Activated naive CD4-positive, alpha-beta T cell treated with anti-CD3 and anti-CD28 coated beads, Interleukin-2, amount 10 ng/mL, durations not matched to agents 7 days and 5 days (primary cell): ENCODE data around the gene STXBP2.

Experiments used
- CTCF ChIA-PET: fragments of 350-600 bp; sonication (Branson Sonifier 250); formaldehyde crosslinking; loops from one replicate; lab custom pipeline; 2021; ENCODE audit warnings: antibody characterized with exemption; lab: Charles Lee
- DNase-seq: peaks from one replicate; pipeline ENCODE4 v3.0.0-alpha.2; 2020
- H3K27ac Mint-ChIP-seq: one replicate; pipeline ENCODE4 v1.8.0; 2021; ENCODE audit warnings: mild to moderate bottlenecking, moderate library complexity, mixed read lengths
- H3K27me3 Mint-ChIP-seq: one replicate; pipeline ENCODE4 v1.8.0; 2021; ENCODE audit warnings: mild to moderate bottlenecking, mixed read lengths
- H3K36me3 Mint-ChIP-seq: one replicate; pipeline ENCODE4 v1.8.0; 2021; ENCODE audit warnings: mixed read lengths
- H3K4me1 Mint-ChIP-seq: one replicate; pipeline ENCODE4 v1.8.0; 2021; ENCODE audit warnings: mixed read lengths
- H3K4me3 Mint-ChIP-seq: one replicate; pipeline ENCODE4 v1.8.0; 2021; ENCODE audit warnings: mild to moderate bottlenecking, moderate library complexity, mixed read lengths
- H3K9me3 Mint-ChIP-seq: one replicate; pipeline ENCODE4 v1.8.0; 2021; ENCODE audit warnings: mixed read lengths

The STXBP2 gene

GRCh38 chr19:7665076-7665475, 28.2 kb downstream of the STXBP2 start:
- CTCF ChIA-PET: interaction anchor here (1.3 kb wide), 1 partner anchor 11 kb away, joined by 4 read pairs; no protein-coding TSS in a partner anchor
- Mint-ChIP-seq H3K4me1 (peaks cover 14% of the 10 kb centered on the region), H3K27ac (no peak overlapping the region), H3K36me3 (no peaks in the 10 kb centered on the region), H3K4me3 (no peak overlapping the region), H3K27me3 (peaks cover 36% of the 10 kb centered on the region), H3K9me3 (no peaks in the 10 kb centered on the region)
- DNase-seq: no peak

GRCh38 chr19:7668842-7669241, 31.9 kb downstream of the STXBP2 start, which contains the start of gene RETN:
TSS of gene RETN (plus strand) at chr19:7669049. CDS start at chr19:7669327, 278 bp downstream.
- Mint-ChIP-seq H3K36me3 (no peaks in the 10 kb centered on the region), H3K4me3 (no peak within 1 kb of the TSS), H3K9me3 (no peaks in the 10 kb centered on the region), H3K27ac (peak within 1 kb of the TSS; percentile 24), H3K27me3 (peaks cover 64% of the 10 kb centered on the region), H3K4me1 (peaks cover 22% of the 10 kb centered on the region)
- CTCF ChIA-PET: interaction anchor here (0.8 to 3.2 kb wide), 3 partner anchors 12 to 131 kb away, joined by 3 to 7 read pairs (median 6); partner anchors contain the start of gene TRAPPC5
- no peak for DNase-seq

- H3K27me3 Mint-ChIP-seq: peaks cover 71% of the 10 kb centered on the region
- H3K4me1 Mint-ChIP-seq: peaks cover 30% of the 10 kb centered on the region
- CTCF ChIA-PET: interaction anchor here (0.8 to 3.2 kb wide), 2 partner anchors 11 to 13 kb away, joined by 6 to 7 read pairs; partner anchors contain the start of gene TRAPPC5
- H3K4me3 Mint-ChIP-seq: no peak overlapping the region
- peak overlapping the region; percentile 24 for H3K27ac Mint-ChIP-seq
- DNase-seq: no peak
- peaks cover 2% of the 10 kb centered on the region for H3K36me3 Mint-ChIP-seq
- H3K9me3 Mint-ChIP-seq: no peaks in the 10 kb centered on the region
Observed at GRCh38 chr19:7669641-7670040, 32.7 kb downstream of the STXBP2 start.

- no peak overlapping the region for H3K27ac Mint-ChIP-seq
- CTCF ChIA-PET: interaction anchor here (3.2 kb wide), 1 partner anchor 11 kb away, joined by 7 read pairs; the partner anchor contains the start of gene TRAPPC5
- peaks cover 2% of the 10 kb centered on the region for H3K36me3 Mint-ChIP-seq
- peak overlapping the region; percentile 63 for H3K4me3 Mint-ChIP-seq
- H3K4me1 Mint-ChIP-seq: peaks cover 30% of the 10 kb centered on the region
- peaks cover 78% of the 10 kb centered on the region for H3K27me3 Mint-ChIP-seq
- peak; percentile 66 for DNase-seq
- no peaks in the 10 kb centered on the region for H3K9me3 Mint-ChIP-seq
Observed at GRCh38 chr19:7670150-7670783, 33.4 kb downstream of the STXBP2 start.

GRCh38 chr19:7670790-7671189, 33.9 kb downstream of the STXBP2 start:
- no peak for DNase-seq
- Mint-ChIP-seq H3K27ac (no peak overlapping the region), H3K9me3 (no peaks in the 10 kb centered on the region), H3K4me1 (peaks cover 32% of the 10 kb centered on the region), H3K27me3 (peaks cover 83% of the 10 kb centered on the region), H3K36me3 (peaks cover 2% of the 10 kb centered on the region), H3K4me3 (peak overlapping the region; percentile 63)
- CTCF ChIA-PET: interaction anchor here (3.2 kb wide), 1 partner anchor 10 kb away, joined by 7 read pairs; the partner anchor contains the start of gene TRAPPC5

GRCh38 chr19:7672522-7672921, 35.6 kb downstream of the STXBP2 start:
- peaks cover 49% of the 10 kb centered on the region for H3K4me1 Mint-ChIP-seq
- H3K27ac Mint-ChIP-seq: no peak overlapping the region
- CTCF ChIA-PET: interaction anchor here (1.0 kb wide), 1 partner anchor 104 kb away, joined by 4 read pairs; no protein-coding TSS in a partner anchor

GRCh38 chr19:7674010-7675005, 37.4 kb downstream of the STXBP2 start:
- Mint-ChIP-seq H3K9me3 (no peaks in the 10 kb centered on the region), H3K27me3 (peaks cover 95% of the 10 kb centered on the region), H3K4me3 (no peak overlapping the region), H3K36me3 (peaks cover 2% of the 10 kb centered on the region), H3K4me1 (peaks cover 57% of the 10 kb centered on the region), H3K27ac (no peak overlapping the region)
- CTCF ChIA-PET: no interaction called here
- peak; percentile 55 for DNase-seq

More at GRCh38 chr19:7672522-7672921, 35.6 kb downstream of the STXBP2 start:
- Mint-ChIP-seq H3K9me3 (no peaks in the 10 kb centered on the region), H3K36me3 (peaks cover 2% of the 10 kb centered on the region), H3K27me3 (peaks cover 90% of the 10 kb centered on the region), H3K4me3 (no peak overlapping the region)
- DNase-seq: no peak

- H3K9me3 Mint-ChIP-seq: no peaks in the 10 kb centered on the region
- H3K4me3 Mint-ChIP-seq: peak overlapping the region; percentile 13
- peaks cover 75% of the 10 kb centered on the region for H3K27me3 Mint-ChIP-seq
- H3K27ac Mint-ChIP-seq: no peak overlapping the region
- CTCF ChIA-PET: interaction anchor here (0.6 to 2.2 kb wide), 2 partner anchors 108 to 123 kb away, joined by 3 to 7 read pairs; no protein-coding TSS in a partner anchor
- DNase-seq: no peak
- peaks cover 55% of the 10 kb centered on the region for H3K4me1 Mint-ChIP-seq
- H3K36me3 Mint-ChIP-seq: peaks cover 2% of the 10 kb centered on the region
Observed at GRCh38 chr19:7676376-7676775, 39.5 kb downstream of the STXBP2 start.

- H3K27ac Mint-ChIP-seq: no peak within 1 kb of the TSS
- H3K27me3 Mint-ChIP-seq: peaks cover 70% of the 10 kb centered on the region
- H3K4me3 Mint-ChIP-seq: peak within 1 kb of the TSS; percentile 13
- peaks cover 59% of the 10 kb centered on the region for H3K4me1 Mint-ChIP-seq
- no peak for DNase-seq
- CTCF ChIA-PET: interaction anchor here (2.2 kb wide), 1 partner anchor 123 kb away, joined by 7 read pairs; no protein-coding TSS in a partner anchor
- H3K36me3 Mint-ChIP-seq: peaks cover 4% of the 10 kb centered on the region
- no peaks in the 10 kb centered on the region for H3K9me3 Mint-ChIP-seq
Observed at GRCh38 chr19:7676854-7677253, 39.9 kb downstream of the STXBP2 start, which contains the start of gene MCEMP1. TSS of gene MCEMP1 (plus strand) at chr19:7677090. CDS start at chr19:7677121, 31 bp downstream.

- no peak for DNase-seq
- no peaks in the 10 kb centered on the region for H3K9me3 Mint-ChIP-seq
- peaks cover 61% of the 10 kb centered on the region for H3K27me3 Mint-ChIP-seq
- H3K36me3 Mint-ChIP-seq: peaks cover 8% of the 10 kb centered on the region
- H3K4me3 Mint-ChIP-seq: no peak overlapping the region
- CTCF ChIA-PET: interaction anchor here (1.0 to 1.4 kb wide), 3 partner anchors 109 to 129 kb away, joined by 4 to 6 read pairs (median 5); no protein-coding TSS in a partner anchor
- peaks cover 60% of the 10 kb centered on the region for H3K4me1 Mint-ChIP-seq
- no peak overlapping the region for H3K27ac Mint-ChIP-seq
Observed at GRCh38 chr19:7677669-7678311, 40.9 kb downstream of the STXBP2 start.

GRCh38 chr19:7678971-7679751, 42.3 kb downstream of the STXBP2 start:
- H3K4me3 Mint-ChIP-seq: peak overlapping the region; percentile 39
- peaks cover 57% of the 10 kb centered on the region for H3K4me1 Mint-ChIP-seq
- H3K9me3 Mint-ChIP-seq: no peaks in the 10 kb centered on the region
- peaks cover 11% of the 10 kb centered on the region for H3K36me3 Mint-ChIP-seq
- H3K27me3 Mint-ChIP-seq: peaks cover 47% of the 10 kb centered on the region
- peak; percentile 79 for DNase-seq
- CTCF ChIA-PET: interaction anchor here (0.9 to 1.4 kb wide), 4 partner anchors 22 to 128 kb away, joined by 3 to 6 read pairs (median 4); no protein-coding TSS in a partner anchor
- peak overlapping the region; percentile 74 for H3K27ac Mint-ChIP-seq

- H3K4me3 Mint-ChIP-seq: peak overlapping the region; percentile 90
- peaks cover 11% of the 10 kb centered on the region for H3K36me3 Mint-ChIP-seq
- DNase-seq: no peak
- peak overlapping the region; percentile 74 for H3K27ac Mint-ChIP-seq
- H3K9me3 Mint-ChIP-seq: no peaks in the 10 kb centered on the region
- H3K27me3 Mint-ChIP-seq: peaks cover 39% of the 10 kb centered on the region
- peaks cover 52% of the 10 kb centered on the region for H3K4me1 Mint-ChIP-seq
- CTCF ChIA-PET: interaction anchor here (0.8 to 2.7 kb wide), 22 partner anchors 10 to 335 kb away, joined by 3 to 38 read pairs (median 5); partner anchors contain the start of genes PEX11G, RETN and STXBP2
Observed at GRCh38 chr19:7679771-7680605, 43.1 kb downstream of the STXBP2 start.
